IPS-18c (cell line): ENCODE results near the gene SLC17A3.

Experiments used
- H3K4me3 ChIP-seq: 2 replicates; pipeline ENCODE4 v1.7.0; 2013; ENCODE audit warnings: low read depth, mild to moderate bottlenecking, low read length, moderate library complexity; ENCODE audit not compliant: insufficient read depth
- H3K9me3 ChIP-seq: one replicate; pipeline ENCODE4 v1.6.1; 2013; ENCODE audit warnings: mild to moderate bottlenecking, low read length, moderate library complexity; ENCODE audit not compliant: control insufficient read depth, insufficient read depth

Gene SLC17A3

DNA sequence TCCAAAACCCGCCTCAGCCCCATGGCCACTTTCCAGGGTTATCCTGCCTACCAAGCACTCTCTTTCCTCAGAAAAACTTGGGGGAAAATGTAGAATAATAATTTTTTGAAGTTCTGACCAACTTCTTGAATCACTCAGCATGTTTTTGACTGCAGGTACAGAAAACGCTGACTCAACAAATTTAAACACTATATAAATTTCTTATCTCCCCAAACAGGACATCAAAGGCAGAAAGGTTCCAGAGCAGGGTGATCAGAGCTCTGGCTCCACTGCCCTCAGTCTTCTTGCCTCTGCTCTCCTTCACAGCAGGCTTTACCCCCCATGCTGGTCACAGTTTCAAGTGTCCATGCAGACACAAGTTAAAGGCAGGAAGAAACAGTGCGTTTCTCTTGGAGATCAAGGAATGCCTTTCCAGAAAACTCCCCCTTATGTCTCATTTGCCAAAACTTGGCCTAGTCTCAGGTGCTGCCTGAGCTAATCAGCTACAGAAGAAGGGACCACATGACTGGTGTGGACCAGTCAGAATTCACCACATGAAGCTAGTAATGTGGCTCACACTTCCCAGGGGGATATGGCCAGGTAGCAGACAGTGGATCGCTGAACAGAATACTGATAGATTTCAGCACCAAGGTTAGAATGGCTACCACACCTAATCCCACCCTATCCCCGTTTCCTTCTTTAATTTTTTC, 24.4 kb upstream of the SLC17A3 start:
- Histone ChIP-seq H3K9me3 (no peaks in the 10 kb centered on the region), H3K4me3 (no peak overlapping the region)

DNA sequence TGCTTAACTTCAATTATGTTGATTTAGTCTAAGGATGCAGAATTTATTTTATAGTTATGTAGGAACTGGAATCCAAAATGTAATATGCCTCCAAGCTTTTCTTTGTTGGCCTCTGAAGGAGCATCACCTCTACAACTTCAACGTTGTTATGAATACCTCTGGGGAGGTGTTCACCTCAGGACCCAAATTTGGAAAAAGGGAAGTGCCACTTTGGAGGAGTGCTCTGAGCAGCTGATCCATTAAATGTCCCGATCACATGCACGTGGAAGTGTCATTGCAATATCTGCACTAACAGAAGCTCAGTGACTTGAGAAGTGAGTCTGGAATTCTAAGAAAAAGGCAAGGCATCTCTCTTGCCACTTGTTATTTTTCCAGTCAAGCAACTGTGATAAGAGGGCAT, 22.2 kb upstream of the SLC17A3 start:
- H3K4me3 ChIP-seq: no peak overlapping the region
- H3K9me3 ChIP-seq: no peaks in the 10 kb centered on the region

DNA sequence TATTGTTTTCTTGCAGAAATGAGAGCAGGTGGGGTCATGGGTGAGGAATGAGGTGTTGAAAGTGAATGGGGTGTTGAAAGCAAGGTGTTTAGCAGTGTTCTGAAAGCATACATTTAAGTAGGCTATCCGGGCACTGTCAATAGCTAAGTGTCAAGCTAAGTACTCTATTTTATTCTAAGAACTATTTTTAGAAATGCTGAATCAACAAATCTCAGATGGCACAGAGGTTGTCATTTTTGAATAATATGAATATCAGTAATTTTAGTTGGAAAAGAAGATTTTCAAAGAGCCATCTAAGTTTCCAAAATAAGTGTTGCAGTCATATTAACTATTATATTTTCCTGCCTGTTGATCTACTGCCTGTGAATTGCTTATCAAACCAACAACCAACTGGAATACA, 21.7 kb upstream of the SLC17A3 start:
- Histone ChIP-seq H3K4me3 (no peak overlapping the region), H3K9me3 (no peaks in the 10 kb centered on the region)

DNA sequence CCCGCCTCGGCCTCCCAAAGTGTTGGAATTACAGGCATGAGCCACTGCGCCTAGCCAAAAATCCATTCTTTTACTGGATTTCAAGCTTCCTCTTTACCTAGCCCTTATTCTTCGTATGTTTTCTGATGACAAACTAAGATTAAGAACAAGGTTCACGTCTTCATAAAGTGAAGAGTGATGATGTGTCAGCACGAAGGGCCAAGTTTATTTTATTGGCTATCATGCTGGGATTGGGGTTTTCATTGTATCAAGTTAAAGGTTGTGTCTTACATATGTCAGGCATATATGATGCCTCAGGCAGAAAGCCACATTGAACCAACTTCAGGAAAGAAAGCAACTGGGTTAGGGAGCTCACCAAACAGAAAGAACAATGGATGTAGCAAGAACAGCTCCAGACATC, 19.7 kb upstream of the SLC17A3 start:
- H3K4me3 ChIP-seq: no peak overlapping the region
- no peaks in the 10 kb centered on the region for H3K9me3 ChIP-seq

DNA sequence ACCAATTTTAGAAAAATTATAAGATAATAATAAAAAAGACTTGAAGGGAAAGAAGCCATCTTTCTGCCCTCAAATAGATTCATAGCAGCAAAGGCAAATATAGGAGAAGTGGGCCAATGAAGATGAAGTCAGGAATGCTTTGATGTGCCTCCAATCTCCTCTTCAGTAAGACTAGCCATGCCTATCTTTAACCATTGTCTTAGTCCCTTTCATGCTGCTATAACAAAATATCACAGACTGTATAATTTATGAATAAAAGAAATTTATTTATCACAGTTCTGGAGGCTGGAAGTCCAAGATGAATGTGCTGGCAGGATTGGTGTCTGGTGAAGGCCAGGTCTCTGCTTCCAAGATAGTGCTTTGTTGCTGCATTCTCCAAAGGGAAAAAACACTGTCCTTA, 18.8 kb upstream of the SLC17A3 start:
- Histone ChIP-seq H3K9me3 (no peaks in the 10 kb centered on the region), H3K4me3 (no peak overlapping the region)

DNA sequence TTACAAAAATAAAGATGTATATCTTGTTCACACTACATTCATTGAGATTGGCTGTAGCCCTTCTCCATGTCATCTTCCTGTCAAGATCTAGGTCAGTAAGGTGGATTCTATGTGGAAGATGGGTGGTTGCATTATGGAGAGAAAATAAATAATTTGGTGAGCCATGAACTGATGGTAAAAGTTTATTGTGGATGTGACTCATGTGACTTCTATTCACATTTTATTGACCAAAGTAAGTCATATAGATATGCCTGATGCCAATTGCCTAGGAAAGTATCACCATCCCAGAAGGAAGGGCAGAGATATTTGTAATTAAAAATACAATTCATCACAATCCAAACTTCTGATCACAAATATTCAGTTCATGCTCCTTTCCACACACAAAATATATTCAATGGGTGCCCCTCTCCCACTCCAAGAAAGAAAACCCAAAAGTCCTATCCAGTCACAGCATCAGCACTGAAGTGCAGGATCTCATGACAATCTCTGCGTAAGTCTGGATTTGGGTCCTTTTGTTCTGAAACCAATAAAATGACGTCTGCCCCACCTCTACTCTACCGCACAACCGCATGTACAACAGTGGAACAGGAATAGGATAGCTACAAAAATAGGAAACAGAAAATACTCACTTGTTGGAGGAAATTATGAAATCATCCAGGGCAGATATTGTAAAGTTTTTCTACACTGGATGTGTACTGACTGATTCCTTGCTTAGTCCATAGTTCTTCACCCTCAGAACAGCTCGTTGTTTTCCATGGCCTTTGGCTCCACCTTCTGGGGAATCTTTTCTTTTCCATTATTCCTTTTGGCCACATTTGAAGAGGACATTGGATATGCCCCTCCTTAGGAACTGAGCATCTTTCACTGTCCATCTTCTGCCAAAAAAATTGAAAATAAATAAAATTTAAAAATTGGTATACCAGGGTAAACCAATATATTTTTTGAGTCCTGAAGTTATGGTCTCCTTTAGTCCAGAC, 16.1 kb upstream of the SLC17A3 start:
- Histone ChIP-seq H3K4me3 (no peak overlapping the region), H3K9me3 (no peaks in the 10 kb centered on the region)

DNA sequence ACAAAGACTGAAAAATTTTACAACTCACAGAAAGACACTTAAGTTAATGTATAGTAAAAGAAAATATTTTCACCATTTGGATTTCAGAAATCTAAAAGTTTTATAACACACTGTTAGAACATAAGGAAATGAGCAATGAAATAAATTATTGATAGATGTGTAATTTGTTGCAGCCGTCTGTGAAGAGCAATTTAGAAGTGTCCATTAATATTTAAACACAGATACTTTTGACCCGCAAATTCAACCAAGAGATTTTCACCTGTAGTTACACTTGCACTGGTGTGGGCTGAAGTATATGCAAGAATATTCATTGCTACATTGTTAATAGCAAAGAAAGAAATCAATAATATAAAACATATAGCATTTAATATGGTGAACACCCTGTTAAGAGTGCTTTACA, 14.6 kb upstream of the SLC17A3 start:
- H3K9me3 ChIP-seq: no peaks in the 10 kb centered on the region
- H3K4me3 ChIP-seq: no peak overlapping the region

DNA sequence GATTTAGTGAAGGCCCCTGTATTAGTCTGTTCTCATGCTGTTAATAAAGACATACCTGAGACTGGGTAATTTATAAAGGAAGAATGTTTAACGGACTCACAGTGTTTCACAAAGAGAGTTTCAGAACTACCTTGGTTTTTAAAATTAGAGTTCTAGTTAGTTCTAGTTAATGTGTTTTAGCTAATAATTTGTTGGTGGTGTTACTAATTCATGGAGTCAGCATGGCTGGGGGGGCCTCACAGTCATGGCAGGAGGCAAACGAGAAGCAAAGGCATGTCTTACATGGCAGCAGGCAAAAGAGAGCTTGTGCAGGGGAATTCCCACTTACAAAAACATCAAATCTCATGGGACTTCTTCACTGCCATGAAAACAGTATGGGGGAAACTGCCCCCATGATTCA, 12.0 kb upstream of the SLC17A3 start:
- no peaks in the 10 kb centered on the region for H3K9me3 ChIP-seq
- H3K4me3 ChIP-seq: no peak overlapping the region

DNA sequence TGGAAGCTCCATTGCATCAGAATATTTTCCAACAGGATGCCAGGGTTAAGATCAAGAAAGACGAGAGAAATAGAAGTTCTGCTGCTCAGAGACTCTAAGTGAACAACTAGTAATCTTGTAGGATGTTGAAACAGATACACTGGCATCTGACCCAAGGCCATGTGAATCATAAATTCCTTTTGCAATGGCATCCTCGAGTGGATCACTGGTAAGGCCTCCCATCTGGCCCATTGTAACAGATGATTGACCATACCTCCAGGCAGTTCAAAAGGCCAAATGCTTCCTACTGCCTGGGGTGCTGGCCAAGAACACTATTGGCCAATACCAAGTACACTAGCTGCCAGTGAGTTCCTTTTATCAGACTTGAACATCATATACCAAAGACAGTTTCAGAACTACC, 9.9 kb upstream of the SLC17A3 start:
- no peaks in the 10 kb centered on the region for H3K9me3 ChIP-seq
- H3K4me3 ChIP-seq: no peak overlapping the region

DNA sequence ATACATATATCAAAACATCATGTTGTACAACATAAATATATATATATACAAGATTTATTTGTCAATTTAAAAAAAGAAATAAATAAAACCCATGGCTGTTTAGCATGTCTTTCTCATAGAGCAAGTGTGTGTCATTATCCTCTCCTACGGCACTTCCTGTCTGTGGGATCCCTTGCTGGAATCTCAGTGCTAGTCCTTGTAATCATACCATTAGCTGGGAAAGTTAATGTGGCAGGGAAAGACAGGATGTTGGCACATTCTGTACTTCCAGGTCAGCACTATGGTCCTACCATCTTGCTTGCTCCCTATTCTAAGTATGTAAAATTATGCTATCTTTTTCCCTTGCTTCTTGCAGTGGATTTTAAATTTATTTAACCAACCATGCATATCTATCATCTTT, 9.5 kb upstream of the SLC17A3 start:
- H3K4me3 ChIP-seq: no peak overlapping the region

DNA sequence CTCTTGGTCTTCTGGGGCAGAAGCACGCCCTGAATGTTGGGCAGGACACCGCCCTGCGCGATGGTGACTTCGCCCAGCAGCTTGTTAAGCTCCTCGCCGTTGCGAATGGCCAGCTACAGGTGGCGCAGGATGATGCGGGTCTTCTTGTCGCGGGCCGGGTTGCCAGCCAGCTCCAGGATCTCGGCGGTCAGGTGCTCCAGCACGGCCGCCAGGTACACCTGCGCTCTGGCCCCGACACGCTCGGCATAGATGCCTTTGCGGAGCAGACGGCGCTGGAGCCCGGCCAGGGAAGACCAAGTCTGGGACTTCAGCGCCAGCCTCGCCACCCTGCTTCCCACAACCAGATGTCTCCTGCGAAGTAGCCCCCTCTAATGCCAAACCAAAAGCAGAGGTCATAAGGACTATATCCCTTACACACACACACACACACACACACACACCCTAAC, 8.0 kb upstream of the SLC17A3 start:
- H3K9me3 ChIP-seq: no peaks in the 10 kb centered on the region
- H3K4me3 ChIP-seq: no peak overlapping the region

More for the DNA sequence above, 9.5 kb upstream of the SLC17A3 start:
- no peaks in the 10 kb centered on the region for H3K9me3 ChIP-seq

DNA sequence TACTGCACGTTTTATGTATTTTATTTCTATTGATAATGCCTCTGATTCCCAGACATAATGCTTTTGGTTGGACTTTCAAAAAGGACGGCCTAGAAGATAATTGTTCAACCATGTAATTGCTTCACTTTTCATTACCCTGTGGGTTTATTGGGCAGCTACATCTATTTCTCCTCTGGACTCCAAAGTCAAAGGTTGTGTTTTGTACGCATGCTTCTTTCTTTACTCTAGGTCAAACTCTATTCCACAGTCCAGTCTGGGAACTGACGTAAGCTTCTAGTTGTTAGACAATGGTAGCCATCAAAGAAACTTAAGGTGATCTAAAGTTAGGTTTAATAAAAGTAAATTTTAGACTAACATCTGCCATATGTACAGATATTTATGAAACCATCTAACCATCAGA, 6.6 kb upstream of the SLC17A3 start:
- H3K9me3 ChIP-seq: no peaks in the 10 kb centered on the region
- H3K4me3 ChIP-seq: no peak overlapping the region

DNA sequence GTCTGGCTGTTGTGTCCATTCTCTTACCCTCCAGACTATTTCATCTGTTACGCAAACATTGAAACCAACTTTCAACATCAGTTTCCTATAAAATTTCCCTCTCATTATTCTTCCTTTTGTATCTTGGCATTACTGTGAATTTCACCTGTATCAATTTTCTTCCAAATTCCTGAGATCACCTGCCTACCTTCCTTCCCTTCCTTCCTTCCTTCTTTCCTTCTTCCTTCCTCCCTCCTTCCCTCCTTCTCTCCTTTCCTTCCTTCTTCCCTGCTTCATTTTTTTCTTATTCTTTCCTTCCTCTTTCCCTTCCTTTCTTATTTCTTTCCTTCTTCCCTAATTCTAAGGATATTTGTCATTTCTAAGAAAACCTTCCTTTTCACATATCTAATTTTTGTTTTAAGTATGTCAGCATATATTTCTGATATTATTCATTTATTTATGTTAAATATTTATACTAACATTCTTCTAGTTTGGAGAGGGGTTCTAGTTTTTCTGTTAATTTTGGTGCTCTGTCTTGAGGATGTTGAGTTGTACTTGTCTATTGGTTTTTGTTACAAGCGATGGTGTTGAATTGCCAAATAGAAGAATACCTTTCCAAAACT, 4.8 kb upstream of the SLC17A3 start:
- H3K4me3 ChIP-seq: no peak overlapping the region
- H3K9me3 ChIP-seq: no peaks in the 10 kb centered on the region

DNA sequence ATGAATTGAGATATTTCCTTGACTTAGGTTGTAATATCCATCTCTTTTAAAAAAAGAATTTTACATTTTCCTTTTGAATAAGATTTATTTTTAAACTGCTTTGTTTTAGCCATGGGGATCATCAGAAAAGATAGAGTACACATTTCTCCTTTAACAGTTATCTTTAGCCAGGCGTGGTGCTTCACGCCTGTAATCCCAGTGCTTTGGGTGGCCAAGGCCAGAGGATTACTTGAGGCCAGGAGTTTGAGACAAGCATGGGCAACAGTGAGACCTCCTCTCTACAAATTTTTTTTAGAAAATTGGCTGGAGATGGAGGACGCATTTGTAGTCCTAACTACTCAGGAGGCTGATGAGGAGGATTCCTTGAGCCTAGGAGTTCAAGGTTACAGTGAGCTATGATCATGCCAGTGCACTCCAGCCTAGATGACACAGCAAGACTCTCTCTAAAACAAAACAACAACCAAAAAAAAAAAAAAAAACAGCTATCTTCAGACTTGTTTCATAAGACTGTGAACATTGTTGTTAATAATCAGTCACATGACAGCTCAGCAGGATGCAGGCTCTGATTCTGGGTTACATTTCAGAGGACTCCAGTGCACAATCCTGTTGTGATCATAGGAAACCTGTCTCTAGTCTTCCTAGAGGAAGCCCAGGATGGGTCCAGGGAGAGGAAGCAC, 2.0 kb upstream of the SLC17A3 start:
- H3K9me3 ChIP-seq: no peaks in the 10 kb centered on the region
- no peak overlapping the region for H3K4me3 ChIP-seq

DNA sequence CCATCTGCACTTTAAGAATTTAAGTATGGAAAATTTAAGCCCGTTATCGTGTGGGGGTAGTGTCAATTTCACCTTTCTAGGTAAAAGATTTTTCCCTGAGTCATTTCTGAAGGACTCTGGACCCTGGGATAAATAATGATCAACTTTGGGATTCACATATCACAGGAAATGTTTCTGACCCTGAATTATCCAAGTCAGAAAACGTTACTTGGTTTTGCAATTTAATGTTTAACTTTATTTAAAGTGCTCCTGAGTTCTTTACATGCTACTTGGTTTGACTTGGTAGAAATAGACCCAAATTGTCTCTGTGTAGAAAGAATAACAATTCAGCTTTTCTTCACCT, 1.5 kb upstream of the SLC17A3 start:
- Histone ChIP-seq H3K9me3 (no peaks in the 10 kb centered on the region), H3K4me3 (no peak overlapping the region)

DNA sequence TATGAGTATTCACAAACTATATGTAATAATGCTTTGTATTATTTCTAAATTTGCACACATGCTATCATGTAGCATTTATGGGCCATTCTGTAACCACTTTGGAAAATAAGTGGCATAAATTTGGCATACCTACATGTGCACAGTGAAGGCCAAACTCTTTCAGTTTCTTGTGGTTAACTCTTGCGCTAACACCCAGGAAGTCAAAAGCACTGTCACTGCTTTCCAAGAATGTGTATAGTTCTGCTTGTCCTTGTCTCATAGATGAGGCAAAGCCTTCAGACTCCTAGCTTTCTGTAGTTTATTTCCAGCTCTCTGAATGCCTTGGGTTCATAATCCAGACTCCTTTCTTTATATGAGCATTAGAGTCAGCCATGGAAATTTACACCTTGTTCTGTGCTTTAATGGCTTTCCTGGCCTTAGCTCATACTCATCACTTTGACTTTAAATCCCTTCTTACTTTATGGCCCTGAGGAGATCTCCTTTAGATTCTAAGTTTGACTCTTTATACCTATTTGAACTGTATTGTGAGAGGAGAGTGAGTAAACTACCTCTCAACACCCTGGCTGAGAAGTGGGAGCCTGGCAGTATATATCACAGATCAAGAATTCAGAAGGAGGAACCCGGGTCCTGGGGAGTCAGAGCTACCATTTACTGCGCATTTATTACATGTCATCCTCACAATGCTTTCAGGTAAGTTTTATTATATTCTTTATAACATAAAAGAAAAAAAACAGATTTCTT, 949 bp upstream of the SLC17A3 start:
- Histone ChIP-seq H3K9me3 (no peaks in the 10 kb centered on the region), H3K4me3 (no peak overlapping the region)

DNA sequence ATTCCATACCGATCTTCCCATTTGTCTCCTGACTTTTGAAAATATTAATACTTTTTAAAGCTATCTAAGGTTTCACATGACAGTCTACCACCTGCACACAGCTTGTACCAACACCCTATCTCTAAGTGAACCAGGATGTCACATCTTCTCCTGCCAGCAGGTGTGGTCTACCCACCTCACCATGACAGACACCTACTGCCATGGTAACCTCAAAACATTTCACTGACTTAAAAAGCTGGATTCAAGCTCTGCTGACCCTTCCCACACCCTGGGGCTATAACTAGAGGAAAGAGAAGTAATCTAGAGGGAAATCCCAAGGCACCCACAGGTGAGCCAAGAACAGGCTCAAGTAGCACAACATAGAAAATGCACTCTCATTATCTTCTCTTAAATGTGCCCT, 1.2 kb downstream of the SLC17A3 start:
- no peak overlapping the region for H3K4me3 ChIP-seq

More for the DNA sequence above, 1.2 kb downstream of the SLC17A3 start:
- no peaks in the 10 kb centered on the region for H3K9me3 ChIP-seq
